Measurements from ENCODE around the gene TFAP2C. TPM values are rescaled to one million over a fixed set of nuclear protein-coding genes. Genes with fewer than 3 reads are reported as not detected.

TFAP2C gene
- total RNA-seq, 1 donor from 2014 or later, result 9.8 TPM

- Mint-ChIP-seq H3K36me3 (no peaks in the 10 kb centered on the region), H3K4me3 (no peak overlapping the region), H3K27me3 (ENCODE audit: low read depth) (no peaks in the 10 kb centered on the region), H3K9me3 (no peaks in the 10 kb centered on the region), H3K27ac (no peak overlapping the region), H3K4me1 (peaks cover 11% of the 10 kb centered on the region)
- DNase-seq (ENCODE audit: low spot score in 2 of 2, unreplicated experiment in 2 of 2), result no peak
- no peak for TF ChIP-seq CTCF (IDR thresholded peaks at IDR 0.05; ENCODE audit: unreplicated experiment)
Measured at GRCh38 chr20:56606174-56606945, 22.7 kb upstream of the TFAP2C start.

DNA sequence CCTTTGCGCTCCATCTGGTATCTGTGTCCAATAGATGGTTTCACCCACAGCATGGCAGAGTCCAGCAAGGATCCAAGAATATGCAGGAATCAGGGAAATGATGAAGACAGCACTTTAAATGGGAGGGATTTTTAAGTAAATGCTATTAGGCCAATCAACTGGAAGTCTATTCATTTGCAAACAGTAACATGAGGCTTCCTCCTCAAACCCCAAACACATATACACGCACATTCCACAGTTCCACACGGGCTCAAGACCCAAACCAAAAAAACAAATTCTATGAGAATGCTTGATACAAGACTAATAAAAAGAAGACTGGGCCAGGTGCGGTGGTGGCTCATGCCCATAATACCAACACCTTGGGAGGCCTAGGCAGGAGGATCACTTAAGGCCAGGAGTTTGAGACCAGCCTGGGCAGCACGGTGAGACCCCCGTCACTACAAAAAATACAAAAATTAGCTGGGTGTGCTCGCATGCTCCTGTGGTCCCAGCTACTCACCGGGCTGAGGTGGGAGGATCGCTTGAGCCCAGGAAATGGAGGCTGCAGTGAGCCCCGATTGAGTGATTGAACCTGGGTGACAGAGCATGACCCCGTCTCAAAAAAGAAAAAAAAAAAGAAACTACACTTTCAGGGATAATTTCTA is 21.9 kb upstream of the TFAP2C start:
- DNase-seq (ENCODE audit: low spot score in 2 of 2, unreplicated experiment in 2 of 2), result no peak
- H3K4me1 Mint-ChIP-seq, result peaks cover 11% of the 10 kb centered on the region
- no peak overlapping the region for H3K27ac Mint-ChIP-seq
- H3K27me3 Mint-ChIP-seq (ENCODE audit: low read depth), result no peaks in the 10 kb centered on the region
- no peak overlapping the region for H3K4me3 Mint-ChIP-seq
- TF ChIP-seq CTCF (IDR thresholded peaks at IDR 0.05; ENCODE audit: unreplicated experiment), result no peak
- H3K9me3 Mint-ChIP-seq, result no peaks in the 10 kb centered on the region
- no peaks in the 10 kb centered on the region for H3K36me3 Mint-ChIP-seq

- no peak overlapping the region for H3K27ac Mint-ChIP-seq
- peaks cover 11% of the 10 kb centered on the region for H3K4me1 Mint-ChIP-seq
- no peak overlapping the region for H3K4me3 Mint-ChIP-seq
- no peak for TF ChIP-seq CTCF (IDR thresholded peaks at IDR 0.05; ENCODE audit: unreplicated experiment)
- peaks cover 3% of the 10 kb centered on the region for H3K9me3 Mint-ChIP-seq
- H3K36me3 Mint-ChIP-seq, result no peaks in the 10 kb centered on the region
- no peaks in the 10 kb centered on the region for H3K27me3 Mint-ChIP-seq (ENCODE audit: low read depth)
- no peak for DNase-seq (ENCODE audit: low spot score in 2 of 2, unreplicated experiment in 2 of 2)
Measured at GRCh38 chr20:56608376-56608775, 20.7 kb upstream of the TFAP2C start.

DNA sequence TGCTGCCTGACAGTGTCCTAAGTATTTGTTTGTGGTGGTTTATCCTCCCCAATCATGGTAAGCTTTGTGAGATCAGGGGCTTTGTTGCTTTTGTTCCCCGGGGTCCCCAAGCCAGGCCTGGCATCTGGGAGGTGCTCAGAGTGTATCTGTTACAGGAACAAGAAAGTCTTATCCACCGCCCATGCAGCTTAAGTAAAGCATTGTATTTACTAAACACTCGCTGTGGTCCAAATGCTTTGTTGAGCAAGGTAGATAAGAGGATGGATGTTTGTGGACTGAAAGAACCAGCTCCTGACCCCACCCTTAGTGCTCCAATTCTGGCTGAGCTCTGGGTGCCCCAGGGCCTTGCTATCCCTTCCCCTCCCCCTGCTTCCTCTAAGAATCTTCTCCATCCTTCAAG is 19.8 kb upstream of the TFAP2C start:
- Mint-ChIP-seq H3K4me3 (no peak overlapping the region), H3K4me1 (peaks cover 11% of the 10 kb centered on the region), H3K36me3 (no peaks in the 10 kb centered on the region), H3K27me3 (ENCODE audit: low read depth) (no peaks in the 10 kb centered on the region), H3K27ac (no peak overlapping the region), H3K9me3 (peaks cover 4% of the 10 kb centered on the region)
- no peak for TF ChIP-seq CTCF (IDR thresholded peaks at IDR 0.05; ENCODE audit: unreplicated experiment)
- DNase-seq (ENCODE audit: low spot score in 2 of 2, unreplicated experiment in 2 of 2), result no peak

DNA sequence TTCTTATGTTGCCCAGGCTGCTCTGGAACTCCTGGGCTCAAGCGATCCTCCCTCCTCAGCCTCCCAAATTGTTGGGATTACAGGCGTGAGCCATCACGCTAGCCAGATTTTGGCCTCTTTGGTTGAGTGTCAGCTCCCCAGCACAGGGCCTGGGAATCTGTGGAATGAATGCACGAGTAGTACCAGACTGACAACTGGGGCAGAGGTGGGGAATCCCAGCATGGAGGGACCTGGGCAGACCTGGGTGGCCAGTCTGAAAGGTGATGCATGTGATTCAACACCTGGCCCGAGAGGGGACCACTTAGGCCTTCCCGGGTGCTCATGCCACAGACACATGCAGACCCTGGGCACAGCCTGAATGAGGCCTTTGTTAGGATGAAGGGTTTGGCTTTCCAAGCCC is 19.0 kb upstream of the TFAP2C start:
- no peaks in the 10 kb centered on the region for H3K36me3 Mint-ChIP-seq
- no peak for TF ChIP-seq CTCF (IDR thresholded peaks at IDR 0.05; ENCODE audit: unreplicated experiment)
- peaks cover 11% of the 10 kb centered on the region for H3K4me1 Mint-ChIP-seq

More for the DNA sequence above, 19.0 kb upstream of the TFAP2C start:
- Mint-ChIP-seq H3K27me3 (ENCODE audit: low read depth) (no peaks in the 10 kb centered on the region), H3K27ac (no peak overlapping the region), H3K9me3 (peaks cover 4% of the 10 kb centered on the region), H3K4me3 (no peak overlapping the region)
- no peak for DNase-seq (ENCODE audit: low spot score in 2 of 2, unreplicated experiment in 2 of 2)
